Gastrocnemius medialis (tissue), 4 donors: ENCODE measurements around the gene GNAS-AS1.

Experiments
- CTCF ChIP-seq, 5 experiments: fragments of 450-650 bp in 3 of 5; fragments of 200-600 bp in 2 of 5; sonication (generic) in 2 of 5; IDR thresholded peaks in 4 of 5; conservative IDR thresholded peaks in 1 of 5; 1 replicate in 4 of 5; 2 replicates in 1 of 5; pipeline ENCODE4 v1.5.1; 2016 to 2019; ENCODE audit warnings: antibody characterized with exemption in 5 of 5, mild to moderate bottlenecking in 3 of 5, moderate library complexity in 3 of 5
- POLR2A ChIP-seq, 2 donors: fragments of 450-650 bp; IDR thresholded peaks; one replicate each; pipeline ENCODE4 v1.6.1; 2017; ENCODE audit warnings: antibody characterized with exemption in 2 of 2, mild to moderate bottlenecking in 2 of 2, moderate library complexity in 2 of 2

GRCh38 chr20:58890518-58891085, 39.9 kb upstream of the GNAS-AS1 start:
- TF ChIP-seq CTCF (IDR thresholded peaks at IDR 0.05 in 4 of 5, conservative IDR thresholded peaks at IDR 0.05 in 1 of 5) (peak in 1 of 5 experiments; percentile 5), POLR2A (IDR thresholded peaks at IDR 0.05) (no peak)
